ENCODE data around the gene EMC9. TPM values are rescaled to one million over a fixed set of nuclear protein-coding genes. Genes with fewer than 3 reads are reported as not detected.

Gene EMC9
- total RNA-seq, 6 donors from 2014 or later: 8.6 to 13.8 (median 12.0) TPM

- H3K36me3 ChIP-seq: peaks cover 38 to 70% (median 61%) of the 10 kb centered on the region in 4 donors
- TF ChIP-seq EP300 (IDR thresholded peaks at IDR 0.05): no peak
- TF ChIP-seq, protein P1, sequence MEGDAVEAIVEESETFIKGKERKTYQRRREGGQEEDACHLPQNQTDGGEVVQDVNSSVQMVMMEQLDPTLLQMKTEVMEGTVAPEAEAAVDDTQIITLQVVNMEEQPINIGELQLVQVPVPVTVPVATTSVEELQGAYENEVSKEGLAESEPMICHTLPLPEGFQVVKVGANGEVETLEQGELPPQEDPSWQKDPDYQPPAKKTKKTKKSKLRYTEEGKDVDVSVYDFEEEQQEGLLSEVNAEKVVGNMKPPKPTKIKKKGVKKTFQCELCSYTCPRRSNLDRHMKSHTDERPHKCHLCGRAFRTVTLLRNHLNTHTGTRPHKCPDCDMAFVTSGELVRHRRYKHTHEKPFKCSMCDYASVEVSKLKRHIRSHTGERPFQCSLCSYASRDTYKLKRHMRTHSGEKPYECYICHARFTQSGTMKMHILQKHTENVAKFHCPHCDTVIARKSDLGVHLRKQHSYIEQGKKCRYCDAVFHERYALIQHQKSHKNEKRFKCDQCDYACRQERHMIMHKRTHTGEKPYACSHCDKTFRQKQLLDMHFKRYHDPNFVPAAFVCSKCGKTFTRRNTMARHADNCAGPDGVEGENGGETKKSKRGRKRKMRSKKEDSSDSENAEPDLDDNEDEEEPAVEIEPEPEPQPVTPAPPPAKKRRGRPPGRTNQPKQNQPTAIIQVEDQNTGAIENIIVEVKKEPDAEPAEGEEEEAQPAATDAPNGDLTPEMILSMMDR (IDR thresholded peaks at IDR 0.05): no peak
- no peak for TF ChIP-seq POLR2A (IDR thresholded peaks at IDR 0.05)
- no peaks in the 10 kb centered on the region for H3K9me3 ChIP-seq
- no peaks in the 10 kb centered on the region for H3K27me3 ChIP-seq
- H3K4me1 ChIP-seq: no peaks in the 10 kb centered on the region
- no peak overlapping the region for H3K4me3 ChIP-seq
- no peak for ATAC-seq (ENCODE audit: low FRiP score in 2 of 2)
- WGBS, 2 donors: 98 to 100% methylated on average over 4 of the region's 4 CpGs
- H3K27ac ChIP-seq: no peak overlapping the region
- no peak for DNase-seq
These were observed 19.0 kb downstream of the EMC9 start for GRCh38 chr14:24122416-24122815.

DNA sequence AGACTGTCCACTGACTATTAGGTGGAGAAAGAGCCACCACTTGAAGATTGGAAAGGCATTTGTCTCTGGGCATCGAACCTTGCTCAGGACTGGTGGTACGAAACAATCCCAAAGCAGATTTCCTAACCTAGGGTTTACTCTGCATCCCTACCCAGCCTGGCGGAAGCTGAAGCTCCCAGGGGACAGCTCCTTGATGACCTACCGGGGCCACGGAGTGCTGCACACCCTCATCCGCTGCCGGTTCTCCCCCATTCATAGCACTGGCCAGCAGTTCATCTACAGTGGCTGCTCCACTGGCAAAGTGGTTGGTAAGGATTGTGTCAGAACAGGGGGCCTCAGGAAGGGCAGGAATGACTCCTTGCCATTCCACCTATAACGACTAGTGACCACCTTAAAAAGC is 20.2 kb downstream of the EMC9 start:
- Histone ChIP-seq H3K27me3 (no peaks in the 10 kb centered on the region), H3K4me3 (no peak overlapping the region), H3K4me1 (peaks cover 6 to 11% (median 9%) of the 10 kb centered on the region in 4 donors), H3K9me3 (no peaks in the 10 kb centered on the region), H3K27ac (no peak overlapping the region), H3K36me3 (peaks cover 38 to 76% (median 65%) of the 10 kb centered on the region in 4 donors)
- ATAC-seq (ENCODE audit: low FRiP score in 2 of 2) (no peak), DNase-seq (no peak)
- WGBS, 2 donors: 96 to 100% methylated on average over 4 to 8 of the region's 8 CpGs
- no peak for TF ChIP-seq POLR2AphosphoS5 (IDR thresholded peaks at IDR 0.05)
- TF ChIP-seq EP300 (IDR thresholded peaks at IDR 0.05): no peak
- no peak for TF ChIP-seq POLR2A (IDR thresholded peaks at IDR 0.05)
- TF ChIP-seq, protein P1 (IDR thresholded peaks at IDR 0.05): no peak

GRCh38 chr14:24119691-24120090 is 21.7 kb downstream of the EMC9 start:
- no peaks in the 10 kb centered on the region for H3K27me3 ChIP-seq
- H3K9me3 ChIP-seq: no peaks in the 10 kb centered on the region
- 95 to 97% methylated on average over 6 of the region's 6 CpGs for WGBS, 2 donors
- TF ChIP-seq EP300 (IDR thresholded peaks at IDR 0.05): no peak
- TF ChIP-seq, protein P1 (IDR thresholded peaks at IDR 0.05): no peak
- TF ChIP-seq POLR2A (IDR thresholded peaks at IDR 0.05): no peak
- TF ChIP-seq POLR2AphosphoS5 (IDR thresholded peaks at IDR 0.05): no peak
- H3K27ac ChIP-seq: no peak overlapping the region
- DNase-seq (no peak), ATAC-seq (ENCODE audit: low FRiP score in 2 of 2) (no peak)
- no peak overlapping the region for H3K4me3 ChIP-seq
- H3K36me3 ChIP-seq: peaks cover 38 to 76% (median 65%) of the 10 kb centered on the region in 4 donors
- peaks cover 14 to 21% (median 17%) of the 10 kb centered on the region in 4 donors for H3K4me1 ChIP-seq

DNA sequence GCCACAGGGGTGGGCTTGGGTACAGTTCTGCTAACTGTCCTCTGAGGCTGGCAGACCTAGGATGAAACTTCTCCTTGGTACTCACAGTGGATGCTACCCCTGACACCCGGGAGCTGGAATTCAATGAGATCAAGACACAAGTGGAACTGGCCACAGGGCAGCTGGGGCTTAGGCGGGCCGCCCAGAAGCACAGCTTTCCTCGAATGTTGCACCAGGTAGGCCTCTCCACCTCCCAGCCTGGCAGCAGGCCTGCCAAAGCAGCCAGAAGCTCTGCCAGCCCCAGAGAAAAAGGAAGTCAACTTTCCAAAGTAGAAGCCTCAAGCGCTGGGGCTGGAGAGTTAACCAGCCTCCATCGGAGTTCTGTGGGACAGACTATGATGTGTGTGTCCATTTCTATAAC is 24.2 kb downstream of the EMC9 start:
- Histone ChIP-seq H3K4me1 (peaks cover 14 to 26% (median 21%) of the 10 kb centered on the region in 4 donors), H3K9me3 (no peaks in the 10 kb centered on the region), H3K27ac (no peak overlapping the region), H3K27me3 (no peaks in the 10 kb centered on the region), H3K4me3 (no peak overlapping the region), H3K36me3 (peaks cover 28 to 54% (median 47%) of the 10 kb centered on the region in 4 donors)
- 88 to 93% methylated on average over 2 to 6 of the region's 6 CpGs for WGBS, 2 donors
- no peak for DNase-seq
- no peak for TF ChIP-seq POLR2A (IDR thresholded peaks at IDR 0.05)
- TF ChIP-seq, protein P1 (IDR thresholded peaks at IDR 0.05): no peak
- TF ChIP-seq EP300 (IDR thresholded peaks at IDR 0.05): no peak
- TF ChIP-seq POLR2AphosphoS5 (IDR thresholded peaks at IDR 0.05): no peak
- ATAC-seq (ENCODE audit: low FRiP score in 2 of 2): no peak

GRCh38 chr14:24116128-24116814 is 25.1 kb downstream of the EMC9 start:
- 62 to 77% methylated on average over 6 of the region's 6 CpGs for WGBS, 2 donors
- TF ChIP-seq POLR2AphosphoS5 (IDR thresholded peaks at IDR 0.05) (no peak), POLR2A (IDR thresholded peaks at IDR 0.05) (no peak), EP300 (IDR thresholded peaks at IDR 0.05) (no peak)
- TF ChIP-seq, protein P1 (IDR thresholded peaks at IDR 0.05): no peak
- Histone ChIP-seq H3K27me3 (no peaks in the 10 kb centered on the region), H3K27ac (peak overlapping the region in 1 of 4 donors; percentile 100), H3K4me3 (peak overlapping the region in 3 of 4 donors; percentile 65 to 73 (median 69)), H3K4me1 (peaks cover 14 to 26% (median 21%) of the 10 kb centered on the region in 4 donors), H3K9me3 (no peaks in the 10 kb centered on the region), H3K36me3 (peaks cover 22 to 45% (median 38%) of the 10 kb centered on the region in 4 donors)
- DNase-seq: no peak
- no peak for ATAC-seq (ENCODE audit: low FRiP score in 2 of 2)

Measured in upper lobe of left lung (tissue), 6 donors.